Chondrocyte (in vitro differentiated cells): Measurements from ENCODE around the gene PBX3. TPM values are rescaled to one million over a fixed set of nuclear protein-coding genes. Genes with fewer than 3 reads are reported as not detected.

Experiments
- DNase-seq: peaks from one replicate; pipeline ENCODE4 v3.0.0; 2021; ENCODE audit warnings: mixed read lengths, low spot score
- H3K27ac Mint-ChIP-seq: one replicate; pipeline ENCODE4 v1.8.0; 2021; ENCODE audit warnings: mild to moderate bottlenecking, moderate library complexity, mixed read lengths; ENCODE audit not compliant: unreplicated experiment
- H3K27me3 Mint-ChIP-seq: 2 replicates; pipeline ENCODE4 v1.8.0; 2021; ENCODE audit warnings: low read depth, mixed read lengths
- H3K36me3 Mint-ChIP-seq: 2 replicates; pipeline ENCODE4 v1.8.0; 2021; ENCODE audit warnings: low read depth, mixed read lengths
- H3K4me1 Mint-ChIP-seq: 2 replicates; pipeline ENCODE4 v1.8.0; 2021; ENCODE audit warnings: low read depth, mild to moderate bottlenecking, mixed read lengths
- H3K4me3 Mint-ChIP-seq: one replicate; pipeline ENCODE4 v1.8.0; 2021; ENCODE audit warnings: mild to moderate bottlenecking, moderate library complexity, mixed read lengths; ENCODE audit not compliant: unreplicated experiment
- H3K9me3 Mint-ChIP-seq: 2 replicates; pipeline ENCODE4 v1.8.0; 2021; ENCODE audit warnings: low read depth, mixed read lengths
- CTCF ChIP-seq: fragments of 200-600 bp; sonication (generic); IDR thresholded peaks from 2 replicates; pipeline ENCODE4 v1.5.0; 2021; ENCODE audit warnings: antibody characterized with exemption, mild to moderate bottlenecking, moderate library complexity
- total RNA-seq: library from RNA; stranded (reverse); gene quantifications from 3 replicates; pipeline ENCODE4 v1.2.1, GENCODE V29; 2021

PBX3 gene
- total RNA-seq, 1 donor from 2014 or later: 24.1 TPM

- Mint-ChIP-seq H3K9me3 (no peaks in the 10 kb centered on the region), H3K27ac (no peak overlapping the region)
Measured at GRCh38 chr9:125885405-125886034, 138.3 kb downstream of the PBX3 start.

GRCh38 chr9:125886365-125886764, 139.2 kb downstream of the PBX3 start:
- Mint-ChIP-seq H3K4me1 (peaks cover 37% of the 10 kb centered on the region), H3K36me3 (no peaks in the 10 kb centered on the region), H3K9me3 (no peaks in the 10 kb centered on the region), H3K27ac (no peak overlapping the region), H3K4me3 (no peak overlapping the region), H3K27me3 (no peaks in the 10 kb centered on the region)
- DNase-seq: no peak
- no peak for TF ChIP-seq CTCF

More at GRCh38 chr9:125885405-125886034, 138.3 kb downstream of the PBX3 start:
- no peak for DNase-seq
- Mint-ChIP-seq H3K4me1 (peaks cover 35% of the 10 kb centered on the region), H3K27me3 (no peaks in the 10 kb centered on the region), H3K36me3 (no peaks in the 10 kb centered on the region), H3K4me3 (no peak overlapping the region)
- TF ChIP-seq CTCF: no peak

- Mint-ChIP-seq H3K36me3 (no peaks in the 10 kb centered on the region), H3K27ac (no peak overlapping the region), H3K27me3 (no peaks in the 10 kb centered on the region), H3K9me3 (no peaks in the 10 kb centered on the region), H3K4me1 (peaks cover 37% of the 10 kb centered on the region), H3K4me3 (no peak overlapping the region)
- TF ChIP-seq CTCF: no peak
- no peak for DNase-seq
Measured at GRCh38 chr9:125887172-125887571, 140.0 kb downstream of the PBX3 start.

GRCh38 chr9:125888211-125888610, 141.0 kb downstream of the PBX3 start:
- H3K4me3 Mint-ChIP-seq: no peak overlapping the region
- no peak for DNase-seq

GRCh38 chr9:125889112-125889475, 141.9 kb downstream of the PBX3 start:
- no peak for TF ChIP-seq CTCF
- no peaks in the 10 kb centered on the region for H3K9me3 Mint-ChIP-seq
- H3K27ac Mint-ChIP-seq: peak overlapping the region; percentile 86
- H3K4me3 Mint-ChIP-seq: peak overlapping the region; percentile 78
- H3K36me3 Mint-ChIP-seq: no peaks in the 10 kb centered on the region
- no peaks in the 10 kb centered on the region for H3K27me3 Mint-ChIP-seq
- H3K4me1 Mint-ChIP-seq: peaks cover 31% of the 10 kb centered on the region
- DNase-seq: no peak

More at GRCh38 chr9:125888211-125888610, 141.0 kb downstream of the PBX3 start:
- Mint-ChIP-seq H3K9me3 (no peaks in the 10 kb centered on the region), H3K36me3 (no peaks in the 10 kb centered on the region), H3K4me1 (peaks cover 37% of the 10 kb centered on the region), H3K27ac (no peak overlapping the region), H3K27me3 (no peaks in the 10 kb centered on the region)
- no peak for TF ChIP-seq CTCF
